H1 (cell line): ENCODE data around the gene UQCRQ. TPM values are rescaled to one million over a fixed set of nuclear protein-coding genes. Genes with fewer than 3 reads are reported as not detected.
A peak's percentile ranks its signal among the peaks of the same experiment; 100 is the strongest.

Experiments used
- CTCF ChIA-PET: fragments of 300-600 bp; sonication (Branson Sonifier 250); formaldehyde crosslinking; loops from one replicate; lab custom pipeline; 2021; ENCODE audit not compliant: partially characterized antibody; lab: Charles Lee
- POLR2A ChIA-PET: fragments of 300-600 bp; sonication (Branson Sonifier 250); formaldehyde crosslinking; loops from one replicate; lab custom pipeline; 2021; ENCODE audit warnings: inconsistent platforms; ENCODE audit not compliant: partially characterized antibody; lab: Charles Lee
- DNase-seq, 2 experiments: peaks; one replicate each; pipeline versions ENCODE4 v3.0.0 to v3.0.0-alpha.2; 2010 to 2022; ENCODE audit warnings: low spot score in 2 of 2, low read depth in 1 of 2, mixed read lengths in 1 of 2
- FAIRE-seq: peaks from 2 replicates; lab custom pipeline; 2011; peaks lifted over from hg19 to GRCh38; lab: Jason Lieb, UNC
- H2AFZ ChIP-seq: 2 replicates; pipeline ENCODE4 v1.8.1; 2012; ENCODE audit warnings: low read length, inconsistent platforms
- H2AK5ac ChIP-seq: 2 replicates; pipeline ENCODE4 v1.6.1; 2013; ENCODE audit warnings: low read depth, low read length
- H2BK120ac ChIP-seq: replicated peaks from 2 replicates; pipeline ENCODE3; 2013; ENCODE audit warnings: low read depth, low read length, inconsistent platforms
- H2BK12ac ChIP-seq: 2 replicates; pipeline ENCODE4 v1.6.1; 2013; ENCODE audit warnings: low read depth, low read length
- H2BK15ac ChIP-seq: 2 replicates; pipeline ENCODE4 v1.6.1; 2013; ENCODE audit warnings: low read length
- H2BK20ac ChIP-seq: 2 replicates; pipeline ENCODE4 v1.6.1; 2013; ENCODE audit warnings: low read length
- H2BK5ac ChIP-seq: 2 replicates; pipeline ENCODE4 v1.6.1; 2013; ENCODE audit warnings: low read depth, low read length
- H3K14ac ChIP-seq: 2 replicates; pipeline ENCODE4 v1.6.1; 2013; ENCODE audit warnings: inconsistent platforms; ENCODE audit not compliant: insufficient read length
- H3K18ac ChIP-seq: 2 replicates; pipeline ENCODE4 v1.6.1; 2013; ENCODE audit warnings: low read length; ENCODE audit errors: extremely low read depth
- H3K23ac ChIP-seq: 2 replicates; pipeline ENCODE4 v1.6.1; 2013; ENCODE audit warnings: inconsistent platforms; ENCODE audit not compliant: insufficient read length
- H3K23me2 ChIP-seq: 2 replicates; pipeline ENCODE4 v1.6.1; 2013; ENCODE audit warnings: low read depth, low read length
- H3K27ac ChIP-seq: 2 replicates; pipeline ENCODE4 v1.6.1; 2011; ENCODE audit warnings: low read depth, low read length, inconsistent platforms
- H3K27me3 ChIP-seq, 4 experiments: replicated peaks in 1 of 4; 1 replicate in 1 of 4; 2 replicates in 3 of 4; pipeline versions ENCODE4 v1.6.1 to v1.8.1; 2011 to 2013; ENCODE audit warnings: low read length in 3 of 4, mild to moderate bottlenecking in 3 of 4, inconsistent platforms in 2 of 4, mixed read lengths in 2 of 4, moderate library complexity in 1 of 4; ENCODE audit not compliant: control insufficient read depth in 3 of 4, insufficient read depth in 3 of 4; ENCODE audit errors: extremely low read depth in 1 of 4
- H3K36me3 ChIP-seq, 4 experiments: 2 replicates each; pipeline versions ENCODE4 v1.6.1 to v1.8.1; 2011 to 2013; ENCODE audit warnings: mild to moderate bottlenecking in 4 of 4, low read length in 3 of 4, moderate library complexity in 2 of 4, control low read depth in 1 of 4, inconsistent platforms in 1 of 4; ENCODE audit not compliant: insufficient read depth in 4 of 4, control insufficient read depth in 2 of 4
- H3K4ac ChIP-seq: replicated peaks from 2 replicates; pipeline ENCODE3; 2013; ENCODE audit warnings: low read length, low read depth, mixed read lengths, inconsistent platforms; ENCODE audit not compliant: insufficient read length
- H3K4me1 ChIP-seq, 4 experiments: replicated peaks in 1 of 4; 1 replicate in 1 of 4; 2 replicates in 3 of 4; pipeline versions ENCODE4 v1.6.1 to v1.8.1; 2011 to 2013; ENCODE audit warnings: low read length in 3 of 4, inconsistent platforms in 2 of 4, mixed read lengths in 1 of 4; ENCODE audit not compliant: insufficient read depth in 4 of 4, control insufficient read depth in 3 of 4
- H3K4me2 ChIP-seq, 2 experiments: 2 replicates each; pipeline versions ENCODE4 v1.6.1 to v1.8.1; 2011 to 2013; ENCODE audit warnings: low read depth in 2 of 2, low read length in 2 of 2, control low read depth in 1 of 2, inconsistent platforms in 1 of 2, mild to moderate bottlenecking in 1 of 2; ENCODE audit not compliant: insufficient read depth in 1 of 2
- H3K4me3 ChIP-seq, 4 experiments: fragments of 200-600, 300-600 bp in 1 of 4; sonication (generic), shearing (Covaris generic), sonication (Bioruptor Twin) in 1 of 4; 2 replicates each; pipeline versions ENCODE4 v1.5.1 to v1.8.1; 2011 to 2016; ENCODE audit warnings: low read length in 4 of 4, low read depth in 3 of 4, control low read depth in 2 of 4, inconsistent platforms in 2 of 4, mild to moderate bottlenecking in 2 of 4, mixed read lengths in 1 of 4, moderate library complexity in 1 of 4; ENCODE audit not compliant: insufficient read depth in 2 of 4; ENCODE audit errors: extremely low read depth in 1 of 4
- H3K56ac ChIP-seq: replicated peaks from 2 replicates; pipeline ENCODE3; 2013; ENCODE audit warnings: low read depth, mild to moderate bottlenecking, mixed read lengths, low read length, inconsistent platforms; ENCODE audit not compliant: insufficient read length
- H3K79me1 ChIP-seq: 2 replicates; pipeline ENCODE4 v1.6.1; 2013; ENCODE audit warnings: low read depth, low read length, control low read depth
- H3K79me2 ChIP-seq, 2 experiments: 2 replicates each; pipeline versions ENCODE4 v1.6.1 to v1.8.1; 2012 to 2013; ENCODE audit warnings: low read length in 2 of 2, mild to moderate bottlenecking in 2 of 2, inconsistent platforms in 1 of 2; ENCODE audit not compliant: insufficient read depth in 2 of 2, control insufficient read depth in 1 of 2
- H3K9ac ChIP-seq, 4 experiments: replicated peaks in 1 of 4; 1 replicate in 1 of 4; 2 replicates in 3 of 4; pipeline versions ENCODE4 v1.6.1 to v1.8.1; 2011 to 2013; ENCODE audit warnings: low read depth in 3 of 4, low read length in 3 of 4, control low read depth in 2 of 4, mild to moderate bottlenecking in 2 of 4, moderate library complexity in 2 of 4, inconsistent platforms in 1 of 4; ENCODE audit errors: extremely low read depth in 1 of 4
- H3K9me3 ChIP-seq, 2 experiments: 2 replicates each; pipeline versions ENCODE4 v1.6.1 to v1.8.1; 2012 to 2013; ENCODE audit warnings: mild to moderate bottlenecking in 2 of 2, moderate library complexity in 2 of 2, control low read depth in 1 of 2, inconsistent platforms in 1 of 2, low read depth in 1 of 2, low read length in 1 of 2, mixed read lengths in 1 of 2; ENCODE audit not compliant: insufficient read depth in 2 of 2
- H4K20me1 ChIP-seq, 2 experiments: replicated peaks in 1 of 2; 2 replicates each; pipeline versions ENCODE3 to v1.8.1; 2011 to 2013; ENCODE audit warnings: inconsistent platforms in 2 of 2, low read length in 2 of 2, mild to moderate bottlenecking in 1 of 2; ENCODE audit not compliant: insufficient read depth in 2 of 2, control insufficient read depth in 1 of 2
- H4K5ac ChIP-seq: 2 replicates; pipeline ENCODE4 v1.6.1; 2013; ENCODE audit warnings: low read length, low read depth, mixed read lengths, inconsistent platforms; ENCODE audit not compliant: insufficient read length
- H4K8ac ChIP-seq: 2 replicates; pipeline ENCODE4 v1.8.0; 2013; ENCODE audit warnings: mild to moderate bottlenecking, moderate library complexity, low read length, inconsistent platforms; ENCODE audit not compliant: insufficient read depth; ENCODE audit errors: extremely low read depth
- H4K91ac ChIP-seq: replicated peaks from 2 replicates; pipeline ENCODE3; 2013; ENCODE audit warnings: low read length, mixed read lengths, inconsistent platforms; ENCODE audit not compliant: insufficient read length
- CHD2 ChIP-seq: IDR thresholded peaks from 2 replicates; pipeline ENCODE4 v1.6.1; 2012; ENCODE audit warnings: low read length, improper control_type of control experiment
- EZH2 ChIP-seq: fragments of 200-600 bp; sonication (generic); IDR thresholded peaks from 2 replicates; pipeline ENCODE4 v1.7.1; 2012; ENCODE audit warnings: low read depth, mild to moderate bottlenecking, moderate library complexity, low read length, inconsistent platforms; ENCODE audit not compliant: severe bottlenecking
- POLR2AphosphoS5 ChIP-seq: IDR thresholded peaks from 2 replicates; pipeline ENCODE4 v1.6.1; 2011; ENCODE audit warnings: low read depth, low read length
- RBBP5 ChIP-seq: IDR thresholded peaks from 2 replicates; pipeline ENCODE4 v1.7.1; 2012; ENCODE audit warnings: low read depth, mild to moderate bottlenecking, inconsistent platforms, low read length, moderate library complexity, borderline replicate concordance
- RFX5 ChIP-seq: IDR thresholded peaks from 2 replicates; pipeline ENCODE4 v1.6.1; 2011; ENCODE audit warnings: low read depth, low read length, improper control_type of control experiment, borderline replicate concordance
- SAP30 ChIP-seq: fragments of 300-600 bp; sonication (generic); IDR thresholded peaks from 2 replicates; pipeline ENCODE4 v1.7.1; 2012; ENCODE audit warnings: low read length, moderate library complexity, mild to moderate bottlenecking, inconsistent platforms; ENCODE audit not compliant: insufficient read depth, insufficient replicate concordance
- SIX5 ChIP-seq: IDR thresholded peaks from 2 replicates; pipeline ENCODE4 v1.6.1; 2011; ENCODE audit warnings: mild to moderate bottlenecking, low read depth, low read length
- SUZ12 ChIP-seq: fragments of 200-600 bp; sonication (generic); IDR thresholded peaks from 2 replicates; pipeline ENCODE4 v1.6.1; 2012; ENCODE audit warnings: mild to moderate bottlenecking, inconsistent platforms, low read length, moderate library complexity, mixed read lengths
- TAF1 ChIP-seq: IDR thresholded peaks from 2 replicates; pipeline ENCODE4 v1.6.1; 2011; ENCODE audit warnings: mild to moderate bottlenecking, low read depth, low read length
- TBP ChIP-seq: IDR thresholded peaks from 2 replicates; pipeline ENCODE4 v1.6.1; 2011; ENCODE audit warnings: low read depth, low read length, improper control_type of control experiment
- WGBS, 2 experiments: shearing (Covaris generic) in 1 of 2; methylation state at CpG; one replicate each; pipeline versions ENCODE4 v1.1.6 to v1.1.7; 2013 to 2015; ENCODE audit warnings: low lambda C conversion rate in 2 of 2, mixed read lengths in 2 of 2, inconsistent platforms in 1 of 2, low coverage in 1 of 2, missing lambda C conversion rate in 1 of 2; ENCODE audit not compliant: insufficient replicate concordance in 2 of 2, insufficient coverage in 1 of 2, insufficient read length in 1 of 2; ENCODE audit errors: extremely low coverage in 1 of 2, missing lambda C conversion rate in 1 of 2; 5-methylcytosine and 5-hydroxymethylcytosine counted together
- polyA plus RNA-seq, 7 experiments: library from polyadenylated mRNA; depleted of rRNA in 3 of 7; stranded (reverse) in 5 of 7; unstranded in 2 of 7; fragments of >200 nt in 5 of 7; fragments of 200-250 nt in 2 of 7; gene quantifications; 1 replicate in 5 of 7; 2 replicates in 1 of 7; 4 replicates in 1 of 7; pipeline versions ENCODE4 v1.2.1 to v1.2.3, GENCODE V29; 2011 to 2013; ENCODE audit warnings: missing spikeins in 2 of 7, mixed read lengths in 2 of 7
- total RNA-seq: library from RNA; stranded (reverse); fragmentation: NEBNext Ultra II Directional; extraction: Animal tissue kit (Norgen Biotek cat#: 25700); gene quantifications from 2 replicates; pipeline ENCODE4 v1.2.1, GENCODE V29; 2021

The UQCRQ gene
- total and polyA plus RNA-seq, 2 of the 8 experiments (the other 6 are each of a cell fraction or from before 2014, with no cell fraction given), result 177 to 293 TPM

DNA sequence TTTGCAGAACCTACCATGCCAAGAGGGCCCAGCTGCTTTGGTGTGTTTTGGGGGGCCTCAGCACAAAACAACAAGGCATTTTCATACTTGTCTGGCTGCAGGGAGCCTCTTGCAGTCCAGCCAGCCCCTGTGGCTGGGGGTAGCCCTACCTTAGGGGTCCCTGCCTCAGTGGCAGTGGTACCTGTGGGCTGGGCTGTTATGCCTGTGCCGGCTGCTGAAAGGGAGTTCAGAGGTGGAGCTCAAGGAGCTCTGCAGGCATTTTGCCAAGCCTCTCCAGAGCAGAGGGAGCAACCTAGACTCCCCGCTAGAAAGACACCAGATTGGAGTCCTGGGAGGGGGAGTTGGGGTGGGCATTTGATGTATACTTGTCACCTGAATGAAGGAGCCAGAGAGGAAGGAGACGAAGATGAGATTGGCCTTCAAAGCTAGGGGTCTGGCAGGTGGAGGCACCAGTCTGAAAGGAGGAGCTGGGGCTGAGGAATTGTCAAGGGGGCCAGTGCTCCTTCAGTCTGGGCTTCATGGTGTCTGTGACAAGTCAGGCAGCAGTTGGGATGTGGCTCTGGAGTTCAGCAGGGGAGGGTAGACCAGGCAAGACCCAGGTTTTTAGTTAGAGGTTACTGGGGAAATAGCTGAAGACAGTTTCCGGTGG lies 37.5 kb upstream of the UQCRQ start:
- Histone ChIP-seq H3K4me3 (no peak overlapping the region), H3K23ac (no peak overlapping the region), H2AFZ (no peak overlapping the region), H2BK15ac (0 out of 2 replicates have a peak overlapping the region, but pooled peaks have one; percentile 61), H3K56ac (no peak overlapping the region), H3K4me2 (peak overlapping the region; percentile 12 to 81; a peak in 2 of 4 replicates), H2BK5ac (no peak overlapping the region), H2BK120ac (no peak overlapping the region), H3K79me2 (no peaks in the 10 kb centered on the region), H3K4ac (no peak overlapping the region), H3K4me1 (peaks cover 0 to 17% (median 14%) of the 10 kb centered on the region in 4 experiments; a peak in 6 of 7 replicates), H3K27me3 (peaks cover 32 to 76% (median 67%) of the 10 kb centered on the region in 4 experiments), H3K9me3 (no peaks in the 10 kb centered on the region), H2BK12ac (no peak overlapping the region), H4K5ac (no peak overlapping the region), H3K14ac (no peak overlapping the region), H4K20me1 (no peaks in the 10 kb centered on the region), H3K9ac (no peak overlapping the region), H3K18ac (no peak overlapping the region), H2BK20ac (peak overlapping the region; percentile 72; the same call in 1 of the 2 replicates), H3K36me3 (no peaks in the 10 kb centered on the region), H3K79me1 (no peaks in the 10 kb centered on the region), H2AK5ac (no peak overlapping the region; the same call in 1 of the 2 replicates), H3K23me2 (peaks cover 10% of the 10 kb centered on the region; the same call in 1 of the 2 replicates), H3K27ac (no peak overlapping the region), H4K91ac (no peak overlapping the region), H4K8ac (no peak overlapping the region)
- ChIA-PET CTCF (interaction anchor here (0.6 to 25.6 kb wide), 14 partner anchors 9 to 323 kb away, joined by 3 to 465 read pairs (median 4); partner anchors contain the start of genes CCNI2, GDF9, LEAP2 and UQCRQ), POLR2A (interaction anchor here (1.0 to 5.7 kb wide), 4 partner anchors 8 to 37 kb away, joined by 3 to 30 read pairs (median 4); partner anchors contain the start of genes GDF9, SOWAHA and UQCRQ)
- WGBS, 2 experiments, result 86% methylated on average over 4 of the region's 4 CpGs; no CpG with 5 or more reads in 1 of the 2 experiments
- FAIRE-seq (no peak), DNase-seq (no peak)
- TF ChIP-seq EZH2 (no peak), POLR2AphosphoS5 (no peak), SIX5 (no peak), CHD2 (no peak), RFX5 (no peak), SUZ12 (no peak), TBP (no peak), TAF1 (no peak), RBBP5 (no peak), SAP30 (no peak)
